ENCODE data around the gene POR. TPM values are rescaled to one million over a fixed set of nuclear protein-coding genes. Genes with fewer than 3 reads are reported as not detected.
A peak's percentile ranks its signal among the peaks of the same experiment; 100 is the strongest.

POR gene
- total and polyA plus RNA-seq, 2 experiments from 2014 or later: 87.9 to 97.9 TPM

DNA sequence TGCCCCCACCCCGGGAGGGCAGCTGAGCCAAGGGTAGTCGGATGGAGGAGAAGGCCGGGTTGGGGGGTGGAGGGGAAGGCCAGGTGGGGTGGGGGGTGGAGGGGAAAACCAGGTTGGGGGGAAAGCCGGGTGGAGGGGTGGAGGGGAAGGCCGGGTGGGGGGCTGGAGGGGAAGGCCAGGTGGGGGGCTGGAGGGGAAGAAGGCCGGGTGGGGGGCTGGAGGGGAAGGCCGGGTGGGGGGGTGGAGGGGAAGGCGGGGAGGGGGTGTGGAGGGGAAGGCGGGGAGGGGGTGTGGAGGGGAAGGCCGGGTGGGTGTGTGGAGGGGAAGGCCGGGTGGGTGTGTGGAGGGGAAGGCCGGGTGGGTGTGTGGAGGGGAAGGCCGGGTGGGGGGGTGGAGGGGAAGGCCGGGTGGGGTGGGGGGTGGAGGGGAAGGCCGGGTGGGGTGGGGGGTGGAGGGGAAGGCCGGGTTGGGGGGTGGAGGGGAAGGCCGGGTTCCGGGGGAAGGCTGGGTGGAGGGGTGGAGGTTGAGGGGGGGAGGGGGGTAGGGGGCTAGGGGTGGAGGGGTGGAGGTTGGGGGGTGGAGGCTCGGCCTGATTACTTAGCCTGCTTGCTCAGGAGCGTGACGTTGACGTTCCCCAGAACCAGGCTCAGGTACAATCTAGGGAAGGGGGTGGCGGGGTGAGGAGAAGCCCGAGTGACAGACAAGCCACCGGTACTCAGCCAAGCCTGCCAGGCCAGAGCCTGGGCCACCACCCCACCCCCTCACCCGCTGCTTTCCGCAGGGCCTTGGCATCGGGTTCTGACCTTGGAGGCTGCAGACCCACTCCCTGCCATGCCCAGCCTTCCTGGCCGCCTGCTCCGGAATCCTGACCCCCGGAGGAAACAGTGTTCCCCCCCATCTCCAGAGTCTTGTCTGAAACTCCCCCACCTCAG lies 73.9 kb downstream of the POR start:
- H3K4me1 ChIP-seq (ENCODE audit: low read depth): peaks cover 25% of the 10 kb centered on the region
- H3K36me3 ChIP-seq: no peaks in the 10 kb centered on the region
- DNase-seq (ENCODE audit: low read depth in 1 of 2, low spot score in 1 of 2): peak in 1 of 2 donors; percentile 83
- peak overlapping the region; percentile 81 for H3K27ac ChIP-seq
- H3K27me3 ChIP-seq: no peaks in the 10 kb centered on the region
- no peak overlapping the region for H3K4me3 ChIP-seq
- H3K9me3 ChIP-seq (ENCODE audit: low read depth): no peaks in the 10 kb centered on the region
- TF ChIP-seq, protein P1, sequence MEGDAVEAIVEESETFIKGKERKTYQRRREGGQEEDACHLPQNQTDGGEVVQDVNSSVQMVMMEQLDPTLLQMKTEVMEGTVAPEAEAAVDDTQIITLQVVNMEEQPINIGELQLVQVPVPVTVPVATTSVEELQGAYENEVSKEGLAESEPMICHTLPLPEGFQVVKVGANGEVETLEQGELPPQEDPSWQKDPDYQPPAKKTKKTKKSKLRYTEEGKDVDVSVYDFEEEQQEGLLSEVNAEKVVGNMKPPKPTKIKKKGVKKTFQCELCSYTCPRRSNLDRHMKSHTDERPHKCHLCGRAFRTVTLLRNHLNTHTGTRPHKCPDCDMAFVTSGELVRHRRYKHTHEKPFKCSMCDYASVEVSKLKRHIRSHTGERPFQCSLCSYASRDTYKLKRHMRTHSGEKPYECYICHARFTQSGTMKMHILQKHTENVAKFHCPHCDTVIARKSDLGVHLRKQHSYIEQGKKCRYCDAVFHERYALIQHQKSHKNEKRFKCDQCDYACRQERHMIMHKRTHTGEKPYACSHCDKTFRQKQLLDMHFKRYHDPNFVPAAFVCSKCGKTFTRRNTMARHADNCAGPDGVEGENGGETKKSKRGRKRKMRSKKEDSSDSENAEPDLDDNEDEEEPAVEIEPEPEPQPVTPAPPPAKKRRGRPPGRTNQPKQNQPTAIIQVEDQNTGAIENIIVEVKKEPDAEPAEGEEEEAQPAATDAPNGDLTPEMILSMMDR (IDR thresholded peaks at IDR 0.05; ENCODE audit: low read depth, low read length): no peak

DNA sequence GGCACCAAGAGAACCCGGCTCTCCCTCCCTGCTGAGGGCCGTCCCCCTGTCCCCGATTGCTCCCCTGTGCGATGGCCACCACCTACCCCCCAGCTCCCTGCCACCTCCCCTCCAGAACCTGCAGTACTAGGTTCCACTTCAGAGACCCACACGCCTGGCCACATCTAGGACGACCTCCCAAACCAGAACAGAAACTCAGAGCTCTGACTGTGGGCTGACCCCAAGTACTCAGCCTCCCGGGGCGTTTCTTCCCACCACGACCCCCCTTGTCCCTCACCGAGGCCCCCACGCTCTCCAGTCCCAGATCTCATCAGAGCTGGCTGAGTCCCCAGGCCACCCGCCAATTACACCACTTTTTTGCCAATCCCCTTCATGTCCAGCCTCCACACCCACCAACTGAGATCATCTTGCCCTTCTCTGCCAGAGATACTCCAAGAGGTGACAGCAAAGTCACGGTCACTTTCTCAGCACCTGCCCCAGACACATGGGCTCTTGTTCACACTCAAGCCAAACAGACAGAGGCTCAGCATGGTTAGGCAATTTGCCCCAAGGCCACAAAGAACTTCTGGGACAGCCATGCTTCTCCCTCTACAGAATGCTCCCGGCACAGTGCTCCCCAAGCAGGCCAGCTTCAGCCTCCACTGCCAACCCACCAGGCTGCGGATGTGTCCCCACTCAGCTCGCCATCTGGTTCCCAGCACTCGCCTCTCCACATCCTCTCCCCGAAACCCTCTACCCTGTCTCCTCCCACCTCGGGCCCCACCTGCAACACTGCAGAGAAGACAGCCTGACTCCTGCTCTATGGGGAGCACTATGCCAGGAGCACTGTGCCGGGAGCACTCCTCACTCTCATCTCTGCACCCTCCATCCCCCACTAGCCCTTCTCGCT lies 74.8 kb downstream of the POR start:
- Histone ChIP-seq H3K27me3 (no peaks in the 10 kb centered on the region), H3K9me3 (ENCODE audit: low read depth) (no peaks in the 10 kb centered on the region), H3K27ac (peak overlapping the region; percentile 81), H3K4me1 (ENCODE audit: low read depth) (peaks cover 25% of the 10 kb centered on the region), H3K4me3 (no peak overlapping the region), H3K36me3 (no peaks in the 10 kb centered on the region)
- TF ChIP-seq, protein P1 (IDR thresholded peaks at IDR 0.05; ENCODE audit: low read depth, low read length): no peak
- no peak for DNase-seq (ENCODE audit: low read depth in 1 of 2, low spot score in 1 of 2)

GRCh38 chr7:75991531-75992082 lies 76.7 kb downstream of the POR start:
- TF ChIP-seq, protein P1 (IDR thresholded peaks at IDR 0.05; ENCODE audit: low read depth, low read length): no peak
- H3K27ac ChIP-seq: no peak overlapping the region
- no peaks in the 10 kb centered on the region for H3K36me3 ChIP-seq
- H3K4me3 ChIP-seq: no peak overlapping the region
- peaks cover 25% of the 10 kb centered on the region for H3K4me1 ChIP-seq (ENCODE audit: low read depth)
- no peak for DNase-seq (ENCODE audit: low read depth in 1 of 2, low spot score in 1 of 2)
- no peaks in the 10 kb centered on the region for H3K27me3 ChIP-seq
- no peaks in the 10 kb centered on the region for H3K9me3 ChIP-seq (ENCODE audit: low read depth)

DNA sequence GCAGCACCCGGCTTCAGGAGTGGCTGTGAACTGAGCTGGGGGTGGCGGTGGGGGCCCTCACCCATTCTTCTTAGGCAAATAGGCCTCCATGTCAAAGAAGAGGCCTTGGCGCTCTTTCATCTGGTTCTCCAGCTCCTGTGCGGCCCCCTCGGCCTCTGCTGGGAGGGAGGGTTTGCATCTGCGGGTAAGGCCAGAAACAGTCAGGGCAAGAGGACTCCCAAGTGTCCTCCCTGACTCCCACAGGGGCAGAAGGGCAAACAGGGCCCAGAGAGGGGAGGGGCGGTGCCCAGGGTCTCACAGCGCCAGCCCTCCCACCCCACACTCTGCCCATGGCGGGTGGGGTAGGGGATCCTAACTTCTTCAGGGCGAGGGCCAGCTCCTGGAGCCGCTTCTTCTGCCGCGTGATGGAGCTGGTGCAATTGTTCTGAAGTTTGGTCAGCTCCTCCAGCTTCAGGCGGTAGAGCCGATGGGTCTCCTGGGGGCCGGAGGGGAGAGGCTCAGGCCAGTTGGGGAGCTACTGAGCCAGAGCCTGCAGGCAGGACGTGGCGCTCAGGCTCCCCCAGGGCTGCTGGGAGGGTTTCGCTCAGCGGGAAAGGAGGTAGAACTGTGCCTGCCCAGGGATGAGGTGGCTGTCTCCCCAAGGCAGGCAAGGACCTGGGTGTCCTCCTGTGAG lies 77.3 kb downstream of the POR start:
- Histone ChIP-seq H3K36me3 (no peaks in the 10 kb centered on the region), H3K27ac (no peak overlapping the region), H3K9me3 (ENCODE audit: low read depth) (no peaks in the 10 kb centered on the region), H3K4me1 (ENCODE audit: low read depth) (peaks cover 25% of the 10 kb centered on the region), H3K4me3 (no peak overlapping the region), H3K27me3 (no peaks in the 10 kb centered on the region)
- no peak for DNase-seq (ENCODE audit: low read depth in 1 of 2, low spot score in 1 of 2)
- TF ChIP-seq, protein P1 (IDR thresholded peaks at IDR 0.05; ENCODE audit: low read depth, low read length): no peak
